Measurements from ENCODE around the gene MSANTD3.
"Not testable (repeated sequence)": the region's sequence is repeated elsewhere in the genome, so short reads cannot be mapped to it uniquely, and the experiment has no call there.

DNA sequence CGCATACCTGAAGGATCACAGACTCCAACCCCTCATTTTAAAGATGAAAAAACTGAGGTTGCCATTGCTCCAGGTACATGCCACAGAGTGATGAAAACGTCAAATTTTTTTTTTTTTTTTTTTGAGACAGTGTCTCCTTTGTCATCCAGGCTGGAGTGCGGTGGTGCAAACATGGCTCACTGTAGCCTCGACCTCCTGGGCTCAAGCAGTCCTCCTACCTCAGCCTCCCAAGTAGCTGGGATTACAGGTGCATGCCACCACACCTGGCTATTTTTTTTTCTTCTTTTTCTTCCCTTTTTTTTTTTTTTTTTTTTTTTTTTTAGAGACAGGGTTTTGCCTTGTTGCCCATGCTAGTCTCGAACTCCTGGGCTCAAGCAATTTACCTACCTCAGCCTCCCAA, 13.5 kb downstream of the MSANTD3 start:
- not testable (repeated sequence) for TF ChIP-seq CTCF (IDR thresholded peaks at IDR 0.05; ENCODE audit: low read depth, low read length); POLR2A (IDR thresholded peaks at IDR 0.05; ENCODE audit: extremely low read depth, insufficient read length)

All from NB4 (cell line).